Heart left ventricle (tissue), 16 donors: Measurements from ENCODE around the gene CCDC74B. TPM values are rescaled to one million over a fixed set of nuclear protein-coding genes. Genes with fewer than 3 reads are reported as not detected.
A peak's percentile ranks its signal among the peaks of the same experiment; 100 is the strongest.
"Not testable (repeated sequence)": the region's sequence is repeated elsewhere in the genome, so short reads cannot be mapped to it uniquely, and the experiment has no call there.

ENCODE experiments used
- ATAC-seq, 4 donors: fragments of 200-7000 bp; cut with Tn5 transposase; one replicate each; pipeline ENCODE4 v1.9.1; 2020 to 2022; ENCODE audit warnings: moderate library complexity in 4 of 4, mild to moderate bottlenecking in 3 of 4, moderate number of reproducible peaks in 1 of 4
- DNase-seq, 5 donors: peaks; one replicate each; pipeline ENCODE4 v3.0.0-alpha.2; 2020
- H3K27ac ChIP-seq, 12 donors: fragments of 200-600 bp; sonication (generic) in 4 of 12; one replicate each; pipeline versions ENCODE4 v1.5.0 to v1.8.0; 2016 to 2022; ENCODE audit warnings: mild to moderate bottlenecking in 2 of 12
- H3K27me3 ChIP-seq, 9 donors: fragments of 200-600 bp; sonication (generic) in 2 of 9; one replicate each; pipeline versions ENCODE4 v1.5.1 to v1.8.0; 2016 to 2022; ENCODE audit warnings: mild to moderate bottlenecking in 3 of 9
- H3K36me3 ChIP-seq, 9 donors: fragments of 200-600 bp; sonication (generic) in 2 of 9; one replicate each; pipeline versions ENCODE4 v1.5.0 to v1.8.0; 2018 to 2022; ENCODE audit warnings: mild to moderate bottlenecking in 2 of 9
- H3K4me1 ChIP-seq, 12 donors: fragments of 200-600 bp; sonication (generic) in 4 of 12; one replicate each; pipeline versions ENCODE4 v1.5.0 to v1.8.0; 2016 to 2022; ENCODE audit warnings: mild to moderate bottlenecking in 3 of 12
- H3K4me3 ChIP-seq, 12 donors: fragments of 200-600 bp; sonication (generic) in 4 of 12; one replicate each; pipeline versions ENCODE4 v1.5.0 to v1.8.0; 2017 to 2022; ENCODE audit warnings: mild to moderate bottlenecking in 9 of 12, moderate library complexity in 4 of 12
- H3K9me3 ChIP-seq, 12 donors: fragments of 200-600 bp; sonication (generic) in 4 of 12; one replicate each; pipeline versions ENCODE4 v1.5.0 to v1.8.0; 2016 to 2022; ENCODE audit warnings: mild to moderate bottlenecking in 1 of 12
- POLR2A ChIP-seq, 2 donors: fragments of 450-650 bp; IDR thresholded peaks; one replicate each; pipeline ENCODE4 v1.6.1; 2017; ENCODE audit warnings: antibody characterized with exemption in 2 of 2, mild to moderate bottlenecking in 2 of 2, moderate library complexity in 2 of 2
- WGBS, 4 donors: extraction: QIAGEN DNeasy Blood & Tissue Kit in 2 of 4; methylation state at CpG; one replicate each; pipeline versions ENCODE4 v1.1.5 to v1.1.7; 2013 to 2018; 5-methylcytosine and 5-hydroxymethylcytosine counted together
- intact Hi-C, 10 donors: fragments of 100-400 bp; cut with DNase I; formaldehyde crosslinking; loops; one replicate each; pipeline versions ENCODE4 v1.11.1 to v1.14.2; 2022
- polyA plus RNA-seq, 2 donors: library from polyadenylated mRNA; stranded (reverse); fragments of 200-250 nt; gene quantifications; one replicate each; pipeline ENCODE4 v1.2.3, GENCODE V29; 2013
- total RNA-seq, 9 donors: library from RNA; depleted of rRNA in 2 of 9; stranded (reverse); fragments of >200 nt in 2 of 9; fragmentation: NEBNext Ultra II Directional in 3 of 9; extraction: Animal tissue kit (Norgen Biotek cat#: 25700) in 3 of 9; gene quantifications; one replicate each; pipeline versions ENCODE4 v1.1.0 to v1.2.4, GENCODE V29; 2016 to 2023
- TF ChIP-seq, protein P1 (sequence below), 12 donors: fragments of 200-600 bp; sonication (generic) in 4 of 12; IDR thresholded peaks; one replicate each; pipeline versions ENCODE4 v1.5.0 to v1.8.0; 2018 to 2022; ENCODE audit warnings: antibody characterized with exemption in 12 of 12, mild to moderate bottlenecking in 5 of 12
- donor health status: ischemic (EF 13 %, LVEDD 7.1; RV severe dilation, severe dysfunction).
- donor health status: healthy with polysubstance abuse.
- donor health status: DM: no; HTN: yes; CAD: no.
- donor health status: DM: no; HTN: no; CAD: no.
- donor health status: ischemic (EF 25% LVEDD 6.9; RV normal size, moderate dysfunction).
- donor health status: ischemic (EF 25% LVEDD 5.7; RV mildly dilated, moderate dysfunction).
- donor health status: healthy.
- donor health status: DM: yes; HTN: yes; CAD: no.
- donor health status: ischemic (EF 35%, LVEDD 5.7; RV mildly dilated, moderate dysfunction).
- donor health status: nonischemic (EF 11% LVEDD 7.7; RV severe dilation, severe dysfunction).
- donor health status: DM: yes; HTN: yes; CAD: no.
- donor health status: PGD.
- donor health status: ischemic (EF 29% LVEDD 5.4; RV normal size, mild dysfunction).
- donor health status: nonischemic (EF 23%, LVEDD 6.1; RV moderate dilation, normal function).

Gene CCDC74B
- total and polyA plus RNA-seq, 11 donors, result 0.14 to 2.3 (median 0.52) TPM; not detected in 1

DNA sequence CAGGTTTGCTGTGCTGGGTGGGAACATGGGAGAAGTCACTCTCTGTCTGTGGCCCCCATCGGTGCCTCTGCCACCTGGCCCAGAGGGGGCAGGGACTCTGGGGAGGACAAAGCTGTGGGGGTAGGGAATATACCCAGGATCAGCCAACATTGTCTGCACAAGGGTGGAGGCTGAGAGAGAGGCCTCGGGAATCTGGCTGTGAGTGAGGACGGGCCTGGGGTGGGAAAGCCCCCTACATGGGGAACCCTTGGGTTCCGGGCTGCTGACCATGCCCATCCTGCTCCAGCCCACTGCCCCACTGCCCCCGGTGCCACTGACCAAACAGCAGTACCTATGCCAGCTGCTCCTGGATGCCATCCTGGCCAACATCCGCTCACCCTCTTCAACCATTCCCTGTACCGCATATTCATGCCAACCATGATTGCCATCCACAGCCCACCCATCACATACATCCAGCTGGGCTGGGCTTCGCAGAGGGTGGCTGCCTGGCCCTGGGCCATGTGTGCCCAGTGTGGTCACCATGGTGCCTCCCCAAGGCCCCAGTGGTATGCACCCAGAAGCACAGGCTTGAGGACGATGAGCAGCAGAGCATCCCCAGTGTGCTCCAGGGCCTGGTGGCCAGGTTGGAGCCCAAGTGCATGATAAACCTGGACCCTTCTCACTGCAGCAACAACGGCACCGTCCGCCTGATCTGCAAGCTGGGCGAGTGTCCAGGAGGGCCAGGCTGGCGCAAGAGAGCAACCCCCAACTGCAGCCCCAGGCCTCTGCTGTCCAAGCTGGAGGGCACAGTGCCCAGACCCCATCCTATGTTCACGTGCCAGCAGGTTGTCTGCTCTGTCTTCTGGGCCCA is 9.0 kb downstream of the CCDC74B start:
- WGBS, 4 donors, result 86 to 97% (median 91%) methylated on average over 9 to 15 of the region's 15 CpGs
- Histone ChIP-seq H3K4me1 (no peaks in the 10 kb centered on the region), H3K27me3 (peaks cover 0 to 2% (median 0%) of the 10 kb centered on the region in 9 donors), H3K36me3 (no peaks in the 10 kb centered on the region), H3K27ac (no peak overlapping the region), H3K9me3 (no peaks in the 10 kb centered on the region), H3K4me3 (no peak overlapping the region)
- TF ChIP-seq, protein P1, sequence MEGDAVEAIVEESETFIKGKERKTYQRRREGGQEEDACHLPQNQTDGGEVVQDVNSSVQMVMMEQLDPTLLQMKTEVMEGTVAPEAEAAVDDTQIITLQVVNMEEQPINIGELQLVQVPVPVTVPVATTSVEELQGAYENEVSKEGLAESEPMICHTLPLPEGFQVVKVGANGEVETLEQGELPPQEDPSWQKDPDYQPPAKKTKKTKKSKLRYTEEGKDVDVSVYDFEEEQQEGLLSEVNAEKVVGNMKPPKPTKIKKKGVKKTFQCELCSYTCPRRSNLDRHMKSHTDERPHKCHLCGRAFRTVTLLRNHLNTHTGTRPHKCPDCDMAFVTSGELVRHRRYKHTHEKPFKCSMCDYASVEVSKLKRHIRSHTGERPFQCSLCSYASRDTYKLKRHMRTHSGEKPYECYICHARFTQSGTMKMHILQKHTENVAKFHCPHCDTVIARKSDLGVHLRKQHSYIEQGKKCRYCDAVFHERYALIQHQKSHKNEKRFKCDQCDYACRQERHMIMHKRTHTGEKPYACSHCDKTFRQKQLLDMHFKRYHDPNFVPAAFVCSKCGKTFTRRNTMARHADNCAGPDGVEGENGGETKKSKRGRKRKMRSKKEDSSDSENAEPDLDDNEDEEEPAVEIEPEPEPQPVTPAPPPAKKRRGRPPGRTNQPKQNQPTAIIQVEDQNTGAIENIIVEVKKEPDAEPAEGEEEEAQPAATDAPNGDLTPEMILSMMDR (IDR thresholded peaks at IDR 0.05), result no peak
- TF ChIP-seq POLR2A (IDR thresholded peaks at IDR 0.05), result no peak
- ATAC-seq (peak in 1 of 4 donors; percentile 12), DNase-seq (no peak)
- intact Hi-C loops, result no loop called here

DNA sequence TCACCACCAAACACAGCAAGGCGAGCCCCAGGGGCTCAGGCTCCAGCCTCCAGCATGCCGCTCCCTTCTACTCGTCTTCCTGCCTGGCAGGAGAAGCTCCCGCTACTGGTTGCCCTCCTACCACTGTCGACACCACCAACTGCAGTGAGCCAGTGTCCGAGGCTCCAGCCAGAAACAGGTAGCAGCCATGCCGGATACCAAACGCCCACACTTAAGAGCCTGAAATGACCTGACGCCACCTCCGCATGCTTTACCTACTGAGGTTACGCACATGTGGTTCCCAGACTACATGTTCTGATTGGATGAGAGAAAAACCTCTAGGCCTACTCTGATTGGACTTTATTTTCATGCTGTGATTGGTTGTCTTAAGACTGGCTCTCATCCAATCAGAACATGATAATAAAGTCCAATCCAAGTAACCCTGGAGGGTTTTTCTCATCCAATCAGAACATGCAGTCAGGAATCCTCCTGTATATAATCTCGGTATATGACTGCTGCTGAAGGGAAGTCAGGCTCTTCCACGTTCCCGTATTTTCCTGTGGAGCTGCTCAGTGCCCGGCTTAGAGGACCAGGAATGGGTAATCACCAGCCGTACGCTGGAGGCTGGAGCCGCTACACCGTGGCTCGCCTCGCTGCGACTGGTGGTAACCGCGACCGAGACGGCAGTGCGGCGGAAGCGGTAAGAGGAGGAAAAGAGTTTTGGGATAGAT is 15.6 kb downstream of the CCDC74B start, which contains the start of gene POTEF:
POTEF (minus strand) TSS at position 103 of the 710 bp plus-strand sequence. CDS start 8,707 bp downstream, outside the sequence.
- H3K9me3 ChIP-seq, intact Hi-C loops, H3K36me3 ChIP-seq, H3K4me3 ChIP-seq, H3K27me3 ChIP-seq, DNase-seq, H3K4me1 ChIP-seq, H3K27ac ChIP-seq, ATAC-seq: not testable (repeated sequence)
- 87 to 92% (median 88%) methylated on average over 17 to 24 of the region's 29 CpGs for WGBS, 4 donors

DNA sequence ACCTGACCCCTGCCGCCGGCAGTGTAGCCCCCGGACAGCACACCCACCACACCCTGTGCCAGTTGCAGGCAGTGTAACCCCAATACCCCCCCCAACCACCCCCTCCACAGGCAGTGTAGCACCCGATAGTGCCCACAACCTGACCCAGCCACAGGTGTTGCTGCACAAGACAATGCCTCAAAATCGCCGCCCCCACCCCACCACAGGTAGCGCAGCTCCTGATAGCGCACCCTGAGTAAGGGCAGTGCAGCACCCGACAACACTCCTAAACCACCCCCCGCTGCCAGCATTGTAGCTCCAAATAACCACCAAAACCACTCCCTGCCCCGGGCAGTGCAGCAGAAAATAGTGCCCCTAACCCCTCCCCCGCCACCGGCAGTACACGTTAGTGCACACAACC is 16.4 kb downstream of the CCDC74B start:
- H3K27ac ChIP-seq, H3K9me3 ChIP-seq, H3K27me3 ChIP-seq, H3K36me3 ChIP-seq, DNase-seq, intact Hi-C loops, H3K4me1 ChIP-seq, ATAC-seq, H3K4me3 ChIP-seq: not testable (repeated sequence)
- WGBS, 4 donors, result 85 to 94% (median 91%) methylated on average over 7 to 14 of the region's 14 CpGs

DNA sequence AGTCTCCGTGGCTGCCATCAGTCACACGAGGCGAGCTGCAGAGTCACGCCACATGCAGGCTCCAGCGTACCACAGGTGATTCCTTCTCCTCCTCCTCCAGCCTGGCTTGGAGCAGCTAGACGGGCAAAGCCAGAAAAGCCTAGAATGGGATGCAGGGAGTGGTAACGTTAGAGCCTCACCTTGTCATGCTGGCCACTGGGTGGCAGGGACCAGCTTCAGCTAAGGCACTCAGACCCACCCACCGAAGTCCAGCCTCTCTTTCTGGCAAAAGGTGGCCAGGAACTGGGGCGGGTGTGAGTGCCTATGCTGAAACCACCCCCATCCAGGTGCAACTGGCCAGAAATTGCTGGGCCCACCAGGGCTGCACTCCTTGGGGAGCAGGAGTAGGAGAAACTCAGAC is 17.2 kb downstream of the CCDC74B start:
- H3K9me3 ChIP-seq, result not testable (repeated sequence)

DNA sequence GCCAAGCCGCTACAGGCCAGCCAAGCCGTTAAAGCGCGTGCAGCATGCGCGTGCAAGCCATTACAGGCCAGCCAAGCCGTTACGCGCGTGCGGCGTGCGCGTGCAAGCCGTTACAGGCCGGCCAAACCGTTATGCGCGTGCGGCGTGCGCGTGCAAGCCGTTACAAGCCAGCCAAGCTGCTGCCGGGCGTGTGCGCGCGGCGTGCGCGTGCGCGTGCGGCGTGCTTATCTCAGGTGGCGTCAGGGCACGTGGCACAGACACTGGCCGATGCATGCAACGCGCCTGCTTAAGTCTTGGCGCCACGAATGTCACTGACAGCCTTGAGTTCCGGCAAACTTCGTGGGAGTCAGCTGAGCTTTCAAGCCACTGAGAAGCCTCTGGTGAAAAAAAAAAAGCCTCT is 24.0 kb downstream of the CCDC74B start:
- 91 to 95% (median 92%) methylated on average over 36 to 42 of the region's 45 CpGs for WGBS, 4 donors
- H3K36me3 ChIP-seq, DNase-seq, H3K4me1 ChIP-seq, H3K9me3 ChIP-seq, H3K27ac ChIP-seq, H3K4me3 ChIP-seq, ATAC-seq, intact Hi-C loops, H3K27me3 ChIP-seq: not testable (repeated sequence)

More for the DNA sequence above, 17.2 kb downstream of the CCDC74B start:
- DNase-seq, H3K36me3 ChIP-seq, H3K27ac ChIP-seq, ATAC-seq, H3K4me3 ChIP-seq, H3K27me3 ChIP-seq, H3K4me1 ChIP-seq, intact Hi-C loops: not testable (repeated sequence)
- 72 to 100% methylated on average over 1 to 4 of the region's 9 CpGs; no CpG with 5 or more reads in 2 of the 4 donors for whole genome bisulfite sequencing, 4 donors

DNA sequence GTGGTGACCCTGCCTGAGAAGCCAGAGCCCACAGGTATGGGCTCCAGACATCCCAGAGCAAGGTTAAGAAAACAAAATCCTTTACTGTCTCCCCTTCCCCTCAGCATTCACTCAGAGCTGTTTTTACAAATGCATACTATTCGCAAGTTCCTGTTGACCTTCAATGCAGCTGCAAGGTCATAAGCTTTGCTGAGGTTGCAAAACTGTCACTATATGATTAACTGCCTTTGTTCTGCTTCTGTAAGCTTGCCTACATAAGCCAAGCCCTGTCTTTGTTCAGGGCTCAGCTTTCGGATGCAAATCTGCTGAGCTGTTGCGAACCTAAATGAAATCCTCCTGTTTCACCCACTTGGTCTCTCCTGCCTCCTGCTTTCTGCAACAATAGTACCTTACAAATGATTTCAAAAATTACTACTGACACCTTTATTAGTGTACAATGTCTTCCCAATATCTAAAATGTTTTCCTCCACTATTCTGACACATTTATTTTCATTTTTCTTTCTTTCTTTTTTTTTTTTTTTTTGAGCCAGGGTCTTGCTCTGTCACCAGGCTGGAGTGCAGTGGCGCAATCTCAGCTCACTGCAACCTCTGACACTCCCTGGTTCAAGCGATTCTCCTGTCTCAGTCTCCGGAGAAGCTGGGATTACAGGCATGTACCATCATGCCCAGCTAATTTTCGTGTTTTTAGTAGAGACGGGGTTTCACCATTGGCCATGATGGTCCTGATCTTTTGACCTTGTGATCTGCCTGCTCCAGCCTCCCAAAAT is 42.1 kb downstream of the CCDC74B start:
- H3K4me1 ChIP-seq, H3K27ac ChIP-seq, DNase-seq, ATAC-seq, H3K36me3 ChIP-seq, H3K27me3 ChIP-seq, H3K9me3 ChIP-seq, H3K4me3 ChIP-seq, intact Hi-C loops: not testable (repeated sequence)
- 61 to 84% (median 76%) methylated on average over 6 to 8 of the region's 8 CpGs for WGBS, 4 donors

Other genes with a start within 250 kb of the CCDC74B start
- gene RAB6C, start 165.4 kb downstream of the CCDC74B start, total RNA-seq, result under 1 TPM in 2 of 9 donors, not detected in 7; 0.11 to 0.30 TPM
- gene RAB6C, start 165.4 kb downstream of the CCDC74B start, polyA plus RNA-seq, result under 1 TPM; 0.08 TPM
- gene POTEF, start 15.9 kb downstream of the CCDC74B start, total RNA-seq, result not detected
- gene POTEF, start 15.9 kb downstream of the CCDC74B start, polyA plus RNA-seq, result not detected
- 10 to 100 TPM; 23.4 to 32.7 (median 29.2) TPM for gene SMPD4, start 36.5 kb upstream of the CCDC74B start, total RNA-seq
- gene SMPD4, start 36.5 kb upstream of the CCDC74B start, polyA plus RNA-seq, result 10 to 100 TPM; 28.5 to 41.1 TPM
- gene MZT2B, start 37.1 kb upstream of the CCDC74B start, total RNA-seq, result 100 to 1,000 TPM; 269 to 480 (median 360) TPM
- gene MZT2B, start 37.1 kb upstream of the CCDC74B start, polyA plus RNA-seq, result 100 to 1,000 TPM; 279 to 623 TPM
- 100 to 1,000 TPM in 2 of 9 donors, 10 to 100 TPM in 3, 1 to 10 TPM in 4; 2.8 to 117 (median 44.7) TPM for gene TUBA3E, start 53.3 kb upstream of the CCDC74B start, total RNA-seq
- gene TUBA3E, start 53.3 kb upstream of the CCDC74B start, polyA plus RNA-seq, result 100 to 1,000 TPM in 1 of 2 donors, 10 to 100 TPM in 1; 69.5 to 325 TPM
- 100 to 1,000 TPM in 2 of 9 donors, 10 to 100 TPM in 7; 55.8 to 130 (median 68.5) TPM for gene IMP4, start 197.8 kb upstream of the CCDC74B start, total RNA-seq
- 100 to 1,000 TPM in 1 of 2 donors, 10 to 100 TPM in 1; 73.7 to 209 TPM for gene IMP4, start 197.8 kb upstream of the CCDC74B start, polyA plus RNA-seq
- 10 to 100 TPM in 8 of 9 donors, 1 to 10 TPM in 1; 9.7 to 42.5 (median 11.1) TPM for gene PTPN18, start 210.9 kb upstream of the CCDC74B start, total RNA-seq
- 10 to 100 TPM; 16.3 to 16.8 TPM for gene PTPN18, start 210.9 kb upstream of the CCDC74B start, polyA plus RNA-seq